ENCODE measurements around the gene MAPK8IP2. TPM values are rescaled to one million over a fixed set of nuclear protein-coding genes. Genes with fewer than 3 reads are reported as not detected.
"Not testable (repeated sequence)": the region's sequence is repeated elsewhere in the genome, so short reads cannot be mapped to it uniquely, and the experiment has no call there.

The MAPK8IP2 gene
- total RNA-seq, 1 experiment from 2014 or later = 6.4 TPM

DNA sequence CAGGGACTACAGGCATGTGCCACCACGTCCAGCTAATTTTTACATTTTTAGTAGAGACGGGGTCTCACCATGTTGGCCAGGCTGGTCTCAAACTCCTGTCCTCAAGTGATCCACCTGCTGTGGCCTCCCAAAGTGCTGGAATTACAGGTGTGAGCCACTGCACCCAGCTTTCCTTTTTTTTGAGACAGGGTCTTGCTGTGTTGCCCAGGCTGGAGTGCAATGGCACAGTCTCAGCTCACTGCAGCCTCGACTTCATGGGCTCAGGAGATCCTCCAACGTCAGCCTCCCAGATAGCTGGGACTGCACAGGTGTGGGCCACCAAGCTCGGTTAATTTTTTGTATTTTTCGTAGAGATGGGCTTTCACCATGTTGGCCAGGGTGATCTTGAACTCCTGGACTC lies 54.1 kb downstream of the MAPK8IP2 start:
- ATAC-seq; H3K9me2 ChIP-seq (ENCODE audit: insufficient read depth); H2AFZ ChIP-seq (ENCODE audit: low read depth, low read length, poor library complexity, severe bottlenecking); CTCF ChIA-PET; H3K36me3 ChIP-seq (ENCODE audit: control insufficient read depth in 1 of 2, insufficient read depth in 2 of 2, low read length in 2 of 2); H3K79me2 ChIP-seq (ENCODE audit: insufficient read depth, low read length); H3K9ac ChIP-seq (ENCODE audit: low read length); H4K20me1 ChIP-seq (ENCODE audit: insufficient read depth); H3K4me3 ChIP-seq (replicated peaks in 1 of 2; ENCODE audit: low read depth in 1 of 2, low read length in 2 of 2); RAD21 ChIA-PET (ENCODE audit: low non-redundant PET in 1 of 2, low total read pairs in 2 of 2, uncharacterized antibody in 2 of 2, unreplicated experiment in 2 of 2); H3K27me3 ChIP-seq (ENCODE audit: insufficient read depth, low read length); H3K27ac ChIP-seq (ENCODE audit: low read depth, low read length); H3K9me3 ChIP-seq (ENCODE audit: control insufficient read depth in 1 of 2, insufficient read depth in 1 of 2, low read depth in 1 of 2, low read length in 2 of 2); BruUV-seq (replicated peaks); DNase-seq (ENCODE audit: low read depth, low spot score); H3K4me2 ChIP-seq (ENCODE audit: low read length); intact Hi-C loops (cut with micrococcal nuclease): not testable (repeated sequence)
- POLR2A ChIA-PET = interaction anchor here (0.6 kb wide), 1 partner anchor 15 kb away, joined by 3 read pairs; no protein-coding TSS in a partner anchor
- H3K4me1 ChIP-seq (ENCODE audit: control insufficient read depth in 1 of 2, insufficient read depth in 2 of 2, low read length in 2 of 2) = peaks cover 5 to 29% of the 10 kb centered on the region in 2 experiments

DNA sequence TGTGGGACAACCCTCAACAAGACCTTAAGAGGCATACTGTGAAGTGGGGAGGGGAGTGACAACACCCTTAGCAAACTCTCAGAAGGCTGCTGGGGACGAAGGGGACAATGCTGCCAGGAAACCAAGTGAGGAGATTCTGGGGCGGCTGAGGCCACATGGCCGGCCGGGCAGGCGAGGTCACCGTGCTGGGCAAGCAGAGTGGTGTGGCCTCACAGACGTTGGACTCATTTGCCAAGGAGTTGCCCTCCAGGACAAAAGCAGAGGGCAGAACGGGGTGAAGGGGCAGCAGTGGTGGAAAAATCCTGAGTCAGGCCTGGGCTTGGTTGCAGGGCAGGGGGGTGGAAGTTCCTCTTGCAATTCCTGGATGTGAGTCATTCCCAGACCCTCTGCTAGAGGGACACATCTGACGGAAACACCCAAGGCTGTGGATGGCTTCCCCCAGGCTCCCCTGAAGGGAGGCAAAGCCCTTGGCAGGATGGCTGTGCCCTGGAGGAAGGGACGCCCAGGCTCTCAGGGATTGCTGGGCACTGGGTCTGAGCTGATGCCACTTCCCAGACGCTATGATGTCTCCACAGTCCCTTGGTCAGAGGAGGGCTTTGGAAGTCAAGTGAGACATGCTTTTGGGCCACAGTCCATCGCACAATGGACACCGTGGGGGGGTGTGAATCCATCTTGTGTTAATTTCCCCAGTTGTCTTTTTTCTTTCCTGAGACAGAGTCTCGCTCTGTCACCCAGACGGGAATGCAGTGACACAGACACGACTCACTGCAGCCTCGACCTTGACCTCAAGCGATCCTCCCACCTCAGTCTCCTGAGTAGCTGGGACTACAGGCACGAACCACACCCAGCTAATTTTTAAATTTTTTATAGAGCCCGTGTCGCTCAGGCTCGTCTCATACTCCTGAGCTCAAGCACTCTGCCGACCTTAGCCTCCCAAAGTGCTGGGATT lies 55.8 kb downstream of the MAPK8IP2 start:
- Histone ChIP-seq H3K9me2 (ENCODE audit: insufficient read depth) (no peaks in the 10 kb centered on the region), H3K4me3 (replicated peaks in 1 of 2; ENCODE audit: low read depth in 1 of 2, low read length in 2 of 2) (peak overlapping the region in 1 of 2 experiments; percentile 22; a peak in 1 of 4 replicates), H3K36me3 (ENCODE audit: control insufficient read depth in 1 of 2, insufficient read depth in 2 of 2, low read length in 2 of 2) (no peaks in the 10 kb centered on the region), H3K27me3 (ENCODE audit: insufficient read depth, low read length) (no peaks in the 10 kb centered on the region), H3K4me1 (ENCODE audit: control insufficient read depth in 1 of 2, insufficient read depth in 2 of 2, low read length in 2 of 2) (peaks cover 5 to 29% of the 10 kb centered on the region in 2 experiments), H3K79me2 (ENCODE audit: insufficient read depth, low read length) (no peaks in the 10 kb centered on the region), H2AFZ (ENCODE audit: low read depth, low read length, poor library complexity, severe bottlenecking) (no peak overlapping the region), H3K9me3 (ENCODE audit: control insufficient read depth in 1 of 2, insufficient read depth in 1 of 2, low read depth in 1 of 2, low read length in 2 of 2) (no peaks in the 10 kb centered on the region), H3K4me2 (ENCODE audit: low read length) (peak overlapping the region; percentile 69), H3K9ac (ENCODE audit: low read length) (peak overlapping the region; percentile 46), H4K20me1 (ENCODE audit: insufficient read depth) (no peaks in the 10 kb centered on the region), H3K27ac (ENCODE audit: low read depth, low read length) (0 out of 2 replicates have a peak overlapping the region, but pooled peaks have one; percentile 11)
- ChIA-PET POLR2A (no interaction called here), RAD21 (ENCODE audit: low non-redundant PET in 1 of 2, low total read pairs in 2 of 2, uncharacterized antibody in 2 of 2, unreplicated experiment in 2 of 2) (no interaction called here), CTCF (no interaction called here)
- intact Hi-C loops (cut with micrococcal nuclease) = no loop called here
- BruUV-seq (replicated peaks) = no TSS peak
- TF ChIP-seq JUND (IDR thresholded peaks at IDR 0.05) (0 out of 2 replicates have a peak, but pooled peaks have one; percentile 8), EGR1 (IDR thresholded peaks at IDR 0.05; ENCODE audit: low read depth) (no peak), ZNF274 (IDR thresholded peaks at IDR 0.05; ENCODE audit: low read depth, low read length) (no peak), FOSL1 (IDR thresholded peaks at IDR 0.05; ENCODE audit: low read depth) (0 out of 2 replicates have a peak, but pooled peaks have one; percentile 52), SRF (IDR thresholded peaks at IDR 0.05; ENCODE audit: low read depth) (no peak), ZFX (IDR thresholded peaks at IDR 0.05) (no peak), SIN3A (IDR thresholded peaks at IDR 0.05; ENCODE audit: low read depth) (no peak)
- TF ChIP-seq, protein P1, sequence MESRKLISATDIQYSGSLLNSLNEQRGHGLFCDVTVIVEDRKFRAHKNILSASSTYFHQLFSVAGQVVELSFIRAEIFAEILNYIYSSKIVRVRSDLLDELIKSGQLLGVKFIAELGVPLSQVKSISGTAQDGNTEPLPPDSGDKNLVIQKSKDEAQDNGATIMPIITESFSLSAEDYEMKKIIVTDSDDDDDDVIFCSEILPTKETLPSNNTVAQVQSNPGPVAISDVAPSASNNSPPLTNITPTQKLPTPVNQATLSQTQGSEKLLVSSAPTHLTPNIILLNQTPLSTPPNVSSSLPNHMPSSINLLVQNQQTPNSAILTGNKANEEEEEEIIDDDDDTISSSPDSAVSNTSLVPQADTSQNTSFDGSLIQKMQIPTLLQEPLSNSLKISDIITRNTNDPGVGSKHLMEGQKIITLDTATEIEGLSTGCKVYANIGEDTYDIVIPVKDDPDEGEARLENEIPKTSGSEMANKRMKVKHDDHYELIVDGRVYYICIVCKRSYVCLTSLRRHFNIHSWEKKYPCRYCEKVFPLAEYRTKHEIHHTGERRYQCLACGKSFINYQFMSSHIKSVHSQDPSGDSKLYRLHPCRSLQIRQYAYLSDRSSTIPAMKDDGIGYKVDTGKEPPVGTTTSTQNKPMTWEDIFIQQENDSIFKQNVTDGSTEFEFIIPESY (IDR thresholded peaks at IDR 0.05; ENCODE audit: extremely low read depth, insufficient replicate concordance, low read length) = no peak
- TF ChIP-seq, protein P2, sequence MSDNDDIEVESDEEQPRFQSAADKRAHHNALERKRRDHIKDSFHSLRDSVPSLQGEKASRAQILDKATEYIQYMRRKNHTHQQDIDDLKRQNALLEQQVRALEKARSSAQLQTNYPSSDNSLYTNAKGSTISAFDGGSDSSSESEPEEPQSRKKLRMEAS (IDR thresholded peaks at IDR 0.05) = peak; percentile 33; the same call in 1 of the 2 replicates
- DNase-seq (ENCODE audit: low read depth, low spot score) (no peak), ATAC-seq (peak; percentile 74)
